Endothelial cell of umbilical vein (primary cell): Measurements from ENCODE around the gene DCLK1.

Source experiments
- GATA2 ChIP-seq: IDR thresholded peaks from 2 replicates; pipeline ENCODE4 v1.7.0; 2011; ENCODE audit warnings: low read depth, mild to moderate bottlenecking, moderate library complexity, mixed read lengths, low read length; ENCODE audit not compliant: insufficient read length, insufficient read depth
- MYC ChIP-seq: IDR thresholded peaks from one replicate; pipeline ENCODE4 v1.6.1; 2011; ENCODE audit warnings: mild to moderate bottlenecking, low read depth, low read length
- POLR2A ChIP-seq: IDR thresholded peaks from 2 replicates; pipeline ENCODE4 v1.6.1; 2012; ENCODE audit warnings: low read depth, mild to moderate bottlenecking, control low read depth, low read length
- TF ChIP-seq, protein P1 (sequence below), 2 donors: IDR thresholded peaks; 1 replicate in 1 of 2; 2 replicates in 1 of 2; pipeline ENCODE4 v1.5.1; 2011; ENCODE audit warnings: low read length in 2 of 2, mild to moderate bottlenecking in 2 of 2, moderate library complexity in 2 of 2, control low read depth in 1 of 2, inconsistent platforms in 1 of 2, low read depth in 1 of 2; ENCODE audit not compliant: insufficient read depth in 1 of 2; ENCODE audit errors: extremely low read depth in 1 of 2

DNA sequence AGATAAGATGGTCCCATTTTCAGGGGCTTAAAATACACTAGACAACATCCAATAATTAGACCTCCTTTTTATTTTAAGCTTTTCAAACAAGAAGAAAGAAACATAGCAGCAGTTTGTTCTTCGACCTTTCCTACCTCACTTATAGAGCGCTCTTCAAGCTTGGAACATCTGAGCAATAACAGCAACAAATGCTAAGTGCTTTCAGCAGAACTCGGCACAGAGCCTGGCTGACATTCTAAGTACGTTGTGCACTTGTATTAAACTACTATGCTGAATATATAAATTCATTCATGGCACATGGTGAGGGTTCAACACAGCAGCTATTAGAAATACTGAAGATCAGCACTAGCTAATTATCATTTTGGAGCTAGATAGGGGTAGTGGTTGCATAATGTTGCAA lies 398.6 kb downstream of the DCLK1 start:
- TF ChIP-seq MYC, result no peak
- TF ChIP-seq, protein P1, sequence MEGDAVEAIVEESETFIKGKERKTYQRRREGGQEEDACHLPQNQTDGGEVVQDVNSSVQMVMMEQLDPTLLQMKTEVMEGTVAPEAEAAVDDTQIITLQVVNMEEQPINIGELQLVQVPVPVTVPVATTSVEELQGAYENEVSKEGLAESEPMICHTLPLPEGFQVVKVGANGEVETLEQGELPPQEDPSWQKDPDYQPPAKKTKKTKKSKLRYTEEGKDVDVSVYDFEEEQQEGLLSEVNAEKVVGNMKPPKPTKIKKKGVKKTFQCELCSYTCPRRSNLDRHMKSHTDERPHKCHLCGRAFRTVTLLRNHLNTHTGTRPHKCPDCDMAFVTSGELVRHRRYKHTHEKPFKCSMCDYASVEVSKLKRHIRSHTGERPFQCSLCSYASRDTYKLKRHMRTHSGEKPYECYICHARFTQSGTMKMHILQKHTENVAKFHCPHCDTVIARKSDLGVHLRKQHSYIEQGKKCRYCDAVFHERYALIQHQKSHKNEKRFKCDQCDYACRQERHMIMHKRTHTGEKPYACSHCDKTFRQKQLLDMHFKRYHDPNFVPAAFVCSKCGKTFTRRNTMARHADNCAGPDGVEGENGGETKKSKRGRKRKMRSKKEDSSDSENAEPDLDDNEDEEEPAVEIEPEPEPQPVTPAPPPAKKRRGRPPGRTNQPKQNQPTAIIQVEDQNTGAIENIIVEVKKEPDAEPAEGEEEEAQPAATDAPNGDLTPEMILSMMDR (IDR thresholded peaks at IDR 0.05; ENCODE audit: extremely low read depth in 1 of 2, insufficient read depth in 1 of 2, low read depth in 1 of 2, low read length in 2 of 2), result no peak
- no peak for TF ChIP-seq POLR2A
- TF ChIP-seq GATA2, result no peak
